Panc1 (cell line): Measurements from ENCODE around the gene IGF2R. TPM values are rescaled to one million over a fixed set of nuclear protein-coding genes. Genes with fewer than 3 reads are reported as not detected.

Experiments
- ATAC-seq: fragments of 200-7000 bp; cut with Tn5 transposase; 2 replicates; pipeline ENCODE4 v1.9.1; 2020; ENCODE audit warnings: mild to moderate bottlenecking, moderate library complexity
- BruUV-seq: library from RNA; stranded (reverse); fragments of 400-500 nt; replicated peaks from 2 replicates; lab custom pipeline; 2021; lab: Mats Ljungman, UMichigan
- CTCF ChIA-PET: fragments of 300-600 bp; sonication (Branson Sonifier 250); formaldehyde crosslinking; loops from one replicate; lab custom pipeline; 2022; ENCODE audit warnings: antibody characterized with exemption; lab: Charles Lee
- POLR2A ChIA-PET: fragments of 300-600 bp; sonication (Branson Sonifier 250); formaldehyde crosslinking; loops from one replicate; lab custom pipeline; 2022; ENCODE audit warnings: antibody characterized with exemption; lab: Charles Lee
- DNase-seq: peaks from one replicate; pipeline ENCODE4 v3.0.0-alpha.2; 2010; ENCODE audit warnings: low read depth, low spot score
- H3K27ac ChIP-seq: 2 replicates; pipeline ENCODE4 v1.5.1; 2011; ENCODE audit warnings: mild to moderate bottlenecking, low read length, inconsistent platforms
- H3K27me3 ChIP-seq: fragments of 200-500 bp; sonication (Bioruptor generic); 2 replicates; pipeline ENCODE4 v1.6.0; 2014; ENCODE audit warnings: low read length, inconsistent platforms; ENCODE audit not compliant: control insufficient read depth, insufficient read depth
- H3K36me3 ChIP-seq: fragments of 200-500 bp; sonication (Bioruptor generic); 2 replicates; pipeline ENCODE4 v1.5.1; 2014; ENCODE audit warnings: inconsistent platforms, mild to moderate bottlenecking, low read length, moderate library complexity; ENCODE audit not compliant: control insufficient read depth, insufficient read depth
- H3K4me1 ChIP-seq: 2 replicates; pipeline ENCODE4 v1.5.1; 2011; ENCODE audit warnings: inconsistent platforms, mild to moderate bottlenecking, low read length, moderate library complexity; ENCODE audit not compliant: control insufficient read depth, insufficient read depth
- H3K4me3 ChIP-seq, 2 experiments: 2 replicates each; pipeline ENCODE4 v1.5.1; 2011 to 2012; ENCODE audit warnings: low read depth in 2 of 2, low read length in 2 of 2, mild to moderate bottlenecking in 2 of 2, inconsistent platforms in 1 of 2, moderate library complexity in 1 of 2
- H3K9me3 ChIP-seq: fragments of 200-500 bp; sonication (Bioruptor generic); 2 replicates; pipeline ENCODE4 v1.5.1; 2014; ENCODE audit warnings: low read depth, mild to moderate bottlenecking, inconsistent platforms, low read length, moderate library complexity; ENCODE audit not compliant: control insufficient read depth, insufficient read depth
- CTCF ChIP-seq: fragments of 450-650 bp; IDR thresholded peaks from 2 replicates; pipeline ENCODE4 v1.5.1; 2017; ENCODE audit warnings: mild to moderate bottlenecking
- POLR2AphosphoS5 ChIP-seq: IDR thresholded peaks from 2 replicates; pipeline ENCODE4 v1.6.1; 2012; ENCODE audit warnings: mild to moderate bottlenecking, low read depth, low read length, moderate library complexity
- REST ChIP-seq, 2 experiments: IDR thresholded peaks; 2 replicates each; pipeline ENCODE4 v1.6.1; 2011 to 2012; ENCODE audit warnings: low read depth in 2 of 2, control low read depth in 1 of 2, low read length in 1 of 2, mild to moderate bottlenecking in 1 of 2, moderate library complexity in 1 of 2; ENCODE audit not compliant: insufficient read depth in 1 of 2
- SIN3A ChIP-seq: IDR thresholded peaks from 2 replicates; pipeline ENCODE4 v1.6.1; 2012; ENCODE audit warnings: low read depth, mild to moderate bottlenecking, low read length, moderate library complexity, borderline replicate concordance; ENCODE audit not compliant: insufficient read depth
- TCF7L2 ChIP-seq: IDR thresholded peaks from 2 replicates; pipeline ENCODE4 v1.6.1; 2011; ENCODE audit warnings: mild to moderate bottlenecking, low read depth, low read length, inconsistent platforms
- in situ Hi-C: cut with HindIII; loops from 2 replicates; pipeline ENCODE4 v1.10.0; 2016; ENCODE audit warnings: low sequenced_read_pairs, low pct_unique_long_range_greater_than_20kb
- intact Hi-C: fragments of 100-400 bp; cut with micrococcal nuclease; formaldehyde crosslinking; loops from one replicate; pipeline ENCODE4 v1.10.0; 2022; ENCODE audit not compliant: unreplicated experiment
- total RNA-seq: library from RNA; stranded (reverse); gene quantifications from one replicate; pipeline ENCODE4 v1.2.1, GENCODE V29; 2021; ENCODE audit not compliant: unreplicated experiment

IGF2R gene
- total RNA-seq, 1 experiment from 2014 or later, result 163 TPM

- Histone ChIP-seq H3K4me1 (no peaks in the 10 kb centered on the region), H3K9me3 (no peaks in the 10 kb centered on the region), H3K4me3 (no peak overlapping the region), H3K27ac (no peak overlapping the region), H3K36me3 (peaks cover 8% of the 10 kb centered on the region), H3K27me3 (no peaks in the 10 kb centered on the region)
- no peak for ATAC-seq
- in situ Hi-C loops (no loop called here), intact Hi-C loops (no loop called here)
- ChIA-PET CTCF (no interaction called here), POLR2A (no interaction called here)
- no TSS peak for BruUV-seq
- no peak for DNase-seq
- no peak for TF ChIP-seq REST (IDR thresholded peaks at IDR 0.05; ENCODE audit: insufficient read depth in 1 of 2, low read depth in 2 of 2, low read length in 1 of 2)
- TF ChIP-seq SIN3A, result no peak
- TF ChIP-seq CTCF, result no peak
- no peak for TF ChIP-seq TCF7L2
- no peak for TF ChIP-seq POLR2AphosphoS5
These were observed 123.7 kb downstream of the IGF2R start for GRCh38 chr6:160092602-160093001.

- H3K36me3 ChIP-seq, result peaks cover 8% of the 10 kb centered on the region
- no peak for TF ChIP-seq REST (IDR thresholded peaks at IDR 0.05; ENCODE audit: insufficient read depth in 1 of 2, low read depth in 2 of 2, low read length in 1 of 2)
- in situ Hi-C loops, result no loop called here
These were observed 124.2 kb downstream of the IGF2R start for GRCh38 chr6:160093061-160093460.

More at GRCh38 chr6:160093061-160093460, 124.2 kb downstream of the IGF2R start:
- no TSS peak for BruUV-seq
- ATAC-seq, result no peak
- intact Hi-C loops, result no loop called here
- POLR2A ChIA-PET, result no interaction called here
- Histone ChIP-seq H3K4me3 (no peak overlapping the region), H3K4me1 (no peaks in the 10 kb centered on the region), H3K9me3 (no peaks in the 10 kb centered on the region), H3K27me3 (no peaks in the 10 kb centered on the region), H3K27ac (no peak overlapping the region)
- no peak for DNase-seq
- CTCF ChIA-PET, result no interaction called here
